Measurements from ENCODE around the gene NAV3. TPM values are rescaled to one million over a fixed set of nuclear protein-coding genes. Genes with fewer than 3 reads are reported as not detected.
A peak's percentile ranks its signal among the peaks of the same experiment; 100 is the strongest.

The NAV3 gene
- total RNA-seq, 2 donors from 2014 or later: not detected

GRCh38 chr12:77983859-77984258, 153.2 kb downstream of the NAV3 start:
- DNase-seq (ENCODE audit: low spot score in 2 of 2): no peak
- H3K36me3 Mint-ChIP-seq: no peaks in the 10 kb centered on the region
- peaks cover 4 to 6% of the 10 kb centered on the region in 2 donors for H3K9me3 Mint-ChIP-seq
- no peak overlapping the region for H3K27ac Mint-ChIP-seq
- ATAC-seq: no peak

GRCh38 chr12:77992760-77993159, 162.1 kb downstream of the NAV3 start:
- Mint-ChIP-seq H3K9me3 (peaks cover 0 to 19% of the 10 kb centered on the region in 2 donors), H3K36me3 (no peaks in the 10 kb centered on the region), H3K27ac (no peak overlapping the region)

DNA sequence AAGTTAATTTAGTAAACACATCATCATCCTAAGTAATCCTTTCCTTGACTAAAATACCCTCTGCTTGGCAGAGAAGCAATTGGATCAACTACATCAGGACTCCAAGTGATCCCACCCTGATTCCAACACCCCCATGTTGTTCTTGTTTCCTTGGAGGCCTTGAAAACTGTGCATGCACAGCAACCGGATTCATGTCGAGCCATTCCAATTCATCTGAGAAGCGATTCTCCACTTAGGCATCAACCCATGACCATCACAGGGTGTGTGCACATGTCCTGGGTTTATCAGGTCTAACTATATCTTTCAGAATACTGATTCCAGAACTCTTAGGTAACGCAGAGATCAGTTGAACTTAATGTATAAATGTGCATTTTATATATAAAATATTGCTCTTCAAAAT, 163.0 kb downstream of the NAV3 start:
- DNase-seq (ENCODE audit: low spot score in 2 of 2) (no peak), ATAC-seq (no peak)
- no peaks in the 10 kb centered on the region for H3K36me3 Mint-ChIP-seq
- no peak overlapping the region for H3K27ac Mint-ChIP-seq
- peaks cover 0 to 19% of the 10 kb centered on the region in 2 donors for H3K9me3 Mint-ChIP-seq

More at GRCh38 chr12:77992760-77993159, 162.1 kb downstream of the NAV3 start:
- ATAC-seq (no peak), DNase-seq (ENCODE audit: low spot score in 2 of 2) (no peak)

GRCh38 chr12:77995436-77996167, 164.9 kb downstream of the NAV3 start:
- H3K9me3 Mint-ChIP-seq: peaks cover 0 to 15% of the 10 kb centered on the region in 2 donors
- no peak overlapping the region for H3K27ac Mint-ChIP-seq
- no peaks in the 10 kb centered on the region for H3K36me3 Mint-ChIP-seq
- DNase-seq (ENCODE audit: low spot score in 2 of 2): no peak
- peak; percentile 50 to 96 for ATAC-seq

- DNase-seq (ENCODE audit: low spot score in 2 of 2): no peak
- Mint-ChIP-seq H3K27ac (no peak overlapping the region), H3K9me3 (peaks cover 0 to 15% of the 10 kb centered on the region in 2 donors), H3K36me3 (no peaks in the 10 kb centered on the region)
- no peak for ATAC-seq
Measured at GRCh38 chr12:77996670-77997069, 166.0 kb downstream of the NAV3 start.

DNA sequence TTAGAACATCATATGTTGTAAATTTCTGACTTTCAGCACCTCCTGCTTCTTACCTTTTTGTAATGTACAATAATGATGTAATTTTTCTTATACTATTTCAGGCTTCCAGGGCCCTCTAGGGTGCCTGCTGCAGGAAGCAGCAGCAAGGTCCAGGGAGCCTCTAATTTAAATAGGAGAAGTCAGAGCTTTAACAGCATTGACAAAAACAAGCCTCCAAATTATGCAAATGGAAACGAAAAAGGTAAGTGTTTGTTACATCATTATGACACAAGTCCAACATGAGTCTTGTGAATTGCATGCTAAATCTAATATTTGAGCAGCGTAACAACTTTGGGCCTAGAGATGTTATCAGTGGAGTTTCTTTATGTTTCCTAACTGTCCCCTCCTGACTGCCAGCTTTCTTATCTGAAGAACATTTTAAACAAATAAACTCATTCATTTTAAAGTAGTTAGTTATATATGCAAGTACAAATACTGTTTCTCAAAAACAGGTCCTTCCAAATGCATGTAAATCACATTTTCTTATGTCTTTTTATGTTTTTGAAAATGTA, 167.6 kb downstream of the NAV3 start:
- H3K27ac Mint-ChIP-seq: no peak overlapping the region

GRCh38 chr12:77999074-77999715, 168.5 kb downstream of the NAV3 start:
- DNase-seq (ENCODE audit: low spot score in 2 of 2) (no peak), ATAC-seq (no peak)
- H3K36me3 Mint-ChIP-seq: no peaks in the 10 kb centered on the region
- H3K9me3 Mint-ChIP-seq: peaks cover 0 to 1% of the 10 kb centered on the region in 2 donors
- no peak overlapping the region for H3K27ac Mint-ChIP-seq

More for the DNA sequence above, 167.6 kb downstream of the NAV3 start:
- DNase-seq (ENCODE audit: low spot score in 2 of 2): no peak
- ATAC-seq: no peak
- Mint-ChIP-seq H3K9me3 (peaks cover 0 to 8% of the 10 kb centered on the region in 2 donors), H3K36me3 (no peaks in the 10 kb centered on the region)

GRCh38 chr12:78002878-78003277, 172.2 kb downstream of the NAV3 start:
- H3K36me3 Mint-ChIP-seq: no peaks in the 10 kb centered on the region
- H3K27ac Mint-ChIP-seq: no peak overlapping the region
- DNase-seq (ENCODE audit: low spot score in 2 of 2): no peak
- no peaks in the 10 kb centered on the region for H3K9me3 Mint-ChIP-seq
- ATAC-seq: no peak

DNA sequence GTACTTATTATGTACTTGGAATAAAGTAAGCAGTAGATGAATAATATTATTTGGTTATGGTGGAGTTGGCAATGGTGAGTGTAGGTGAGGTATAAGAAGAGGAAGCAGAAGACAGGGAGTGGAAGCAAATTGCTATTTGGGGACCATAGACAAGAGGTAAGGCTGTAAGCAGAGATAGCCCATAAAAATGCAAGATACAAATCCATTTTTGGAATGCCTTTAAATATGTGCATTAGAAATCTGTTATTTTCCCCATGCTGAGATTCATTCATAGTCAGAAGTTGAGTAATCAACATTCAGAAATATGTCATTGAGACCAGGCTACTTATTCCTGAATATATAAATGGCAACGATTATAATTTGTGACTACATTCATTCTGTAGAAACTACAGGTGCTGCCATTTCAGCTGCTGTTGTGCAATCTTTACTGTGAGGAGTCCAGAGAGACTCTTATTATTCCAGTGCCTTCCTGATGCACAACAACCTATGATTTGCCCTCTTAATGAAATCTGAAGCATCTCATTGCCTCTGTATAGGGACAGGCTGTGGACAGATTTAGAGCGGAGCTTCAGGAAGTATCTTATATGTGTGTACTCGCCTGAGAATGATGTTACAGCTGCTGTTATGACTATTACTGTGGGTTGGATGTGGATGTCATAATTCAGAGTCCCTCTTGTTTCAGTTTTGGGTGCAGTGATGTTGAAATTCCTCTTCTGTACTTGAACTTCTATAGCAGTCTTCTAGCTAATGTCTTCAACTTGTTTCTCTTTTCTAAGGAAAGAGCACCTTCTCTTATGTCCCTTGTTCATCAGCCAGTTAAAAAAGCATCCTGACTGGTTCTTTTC, 173.8 kb downstream of the NAV3 start:
- DNase-seq (ENCODE audit: low spot score in 2 of 2) (no peak), ATAC-seq (no peak)
- H3K27ac Mint-ChIP-seq: no peak overlapping the region
- no peaks in the 10 kb centered on the region for H3K36me3 Mint-ChIP-seq
- no peaks in the 10 kb centered on the region for H3K9me3 Mint-ChIP-seq

- Mint-ChIP-seq H3K36me3 (no peaks in the 10 kb centered on the region), H3K27ac (no peak overlapping the region), H3K9me3 (no peaks in the 10 kb centered on the region)
- ATAC-seq (no peak), DNase-seq (ENCODE audit: low spot score in 2 of 2) (no peak)
Measured at GRCh38 chr12:78005094-78005492, 174.4 kb downstream of the NAV3 start.

DNA sequence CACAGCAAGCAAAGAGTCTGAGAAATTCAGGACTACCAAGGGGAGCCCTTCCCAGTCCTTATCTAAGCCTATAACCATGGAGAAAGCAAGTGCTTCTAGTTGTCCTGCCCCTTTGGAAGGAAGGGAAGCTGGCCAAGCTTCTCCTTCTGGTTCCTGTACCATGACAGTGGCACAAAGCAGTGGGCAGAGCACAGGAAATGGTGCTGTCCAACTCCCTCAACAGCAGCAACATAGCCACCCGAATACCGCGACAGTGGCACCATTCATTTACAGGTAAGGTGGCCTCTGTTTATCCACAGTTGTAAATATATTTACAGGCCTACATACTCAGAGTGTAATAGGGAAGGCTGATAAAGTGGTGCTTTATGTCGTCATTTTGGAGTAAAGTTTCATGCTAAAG, 176.5 kb downstream of the NAV3 start:
- ATAC-seq (no peak), DNase-seq (ENCODE audit: low spot score in 2 of 2) (no peak)
- H3K36me3 Mint-ChIP-seq: no peaks in the 10 kb centered on the region
- H3K27ac Mint-ChIP-seq: no peak overlapping the region
- H3K9me3 Mint-ChIP-seq: peaks cover under 1 to 2% of the 10 kb centered on the region in 2 donors

GRCh38 chr12:78009031-78009430, 178.3 kb downstream of the NAV3 start:
- peaks cover 6 to 8% of the 10 kb centered on the region in 2 donors for H3K9me3 Mint-ChIP-seq
- no peaks in the 10 kb centered on the region for H3K36me3 Mint-ChIP-seq
- H3K27ac Mint-ChIP-seq: no peak overlapping the region
- ATAC-seq: no peak
- DNase-seq (ENCODE audit: low spot score in 2 of 2): no peak

DNA sequence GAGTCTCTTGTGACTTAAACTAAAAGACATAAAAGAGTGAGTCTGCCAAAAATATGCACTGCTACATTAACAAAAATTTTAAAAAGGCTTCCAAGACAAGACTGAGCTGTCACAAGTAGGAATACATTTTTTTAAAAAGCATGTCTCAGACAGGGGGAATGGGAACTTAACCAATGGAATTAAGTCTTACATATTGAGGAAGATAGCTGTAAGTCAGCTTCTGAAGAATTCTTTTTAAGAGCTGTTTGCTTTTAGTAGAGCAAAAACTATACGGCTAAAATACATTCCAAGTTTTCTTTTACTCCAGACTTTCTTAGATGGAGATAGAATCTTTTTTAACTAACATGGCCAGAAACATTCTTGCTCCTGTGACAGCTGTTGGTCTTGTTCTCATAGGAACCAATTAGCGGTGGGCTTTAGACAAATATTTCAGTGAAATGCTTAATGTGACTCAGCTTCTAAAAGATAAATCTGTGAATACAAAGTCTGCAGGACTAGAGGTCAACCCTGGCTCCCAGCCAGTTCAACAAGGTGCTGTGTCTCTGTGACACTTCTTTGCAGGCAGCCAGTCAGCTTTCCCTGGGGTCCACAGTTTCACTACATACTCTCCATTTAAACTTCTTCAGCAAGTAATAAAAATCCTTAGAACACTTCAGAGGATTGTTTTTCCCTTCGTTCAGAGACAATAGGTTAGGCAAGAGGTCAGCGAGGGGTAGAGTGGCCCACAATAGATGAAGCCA, 187.6 kb downstream of the NAV3 start:
- DNase-seq (ENCODE audit: low spot score in 2 of 2): no peak
- ATAC-seq: no peak
- H3K27ac Mint-ChIP-seq: no peak overlapping the region
- H3K9me3 Mint-ChIP-seq: peaks cover 0 to 19% of the 10 kb centered on the region in 2 donors
- H3K36me3 Mint-ChIP-seq: no peaks in the 10 kb centered on the region

DNA sequence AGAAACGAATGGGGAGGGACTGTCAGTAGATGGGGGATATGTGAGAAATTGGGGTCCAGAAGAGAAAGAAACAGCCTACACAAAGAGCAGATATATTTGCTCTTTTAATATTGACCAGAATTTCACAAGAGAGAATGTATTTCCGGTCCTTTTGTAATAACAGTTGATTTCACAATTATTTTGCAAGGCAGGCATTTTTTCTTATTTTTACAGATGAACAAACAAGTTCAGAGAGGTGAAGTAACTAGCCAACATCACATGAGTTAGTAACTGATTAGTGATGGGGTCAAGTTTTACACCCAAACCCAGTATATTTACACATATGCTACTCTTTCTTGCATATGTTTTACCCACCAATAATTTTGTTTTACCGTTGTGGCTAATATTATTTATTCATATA, 188.2 kb downstream of the NAV3 start:
- H3K36me3 Mint-ChIP-seq: no peaks in the 10 kb centered on the region
- no peak overlapping the region for H3K27ac Mint-ChIP-seq
- DNase-seq (ENCODE audit: low spot score in 2 of 2) (no peak), ATAC-seq (no peak)
- peaks cover 0 to 23% of the 10 kb centered on the region in 2 donors for H3K9me3 Mint-ChIP-seq

GRCh38 chr12:78028426-78028825, 197.7 kb downstream of the NAV3 start:
- DNase-seq (ENCODE audit: low spot score in 2 of 2): no peak
- no peaks in the 10 kb centered on the region for H3K36me3 Mint-ChIP-seq

GRCh38 chr12:78034025-78034424, 203.3 kb downstream of the NAV3 start:
- Mint-ChIP-seq H3K9me3 (peaks cover 14 to 18% of the 10 kb centered on the region in 2 donors), H3K36me3 (no peaks in the 10 kb centered on the region), H3K27ac (no peak overlapping the region)
- no peak for ATAC-seq
- no peak for DNase-seq (ENCODE audit: low spot score in 2 of 2)

More at GRCh38 chr12:78028426-78028825, 197.7 kb downstream of the NAV3 start:
- Mint-ChIP-seq H3K27ac (no peak overlapping the region), H3K9me3 (peaks cover 7 to 19% of the 10 kb centered on the region in 2 donors)
- no peak for ATAC-seq
